NCI-H1436 treated with DMSO at 0.1 percent for 48 hours (cell line): Measurements from ENCODE around the gene TMEM30A.

Experiments
- DNase-seq: peaks from one replicate; lab custom pipeline; 2025; lab: John Stamatoyannopoulos, UW

TMEM30A gene

GRCh38 chr6:75215291-75215690 is 69.3 kb downstream of the TMEM30A start:
- no peak for DNase-seq

DNA sequence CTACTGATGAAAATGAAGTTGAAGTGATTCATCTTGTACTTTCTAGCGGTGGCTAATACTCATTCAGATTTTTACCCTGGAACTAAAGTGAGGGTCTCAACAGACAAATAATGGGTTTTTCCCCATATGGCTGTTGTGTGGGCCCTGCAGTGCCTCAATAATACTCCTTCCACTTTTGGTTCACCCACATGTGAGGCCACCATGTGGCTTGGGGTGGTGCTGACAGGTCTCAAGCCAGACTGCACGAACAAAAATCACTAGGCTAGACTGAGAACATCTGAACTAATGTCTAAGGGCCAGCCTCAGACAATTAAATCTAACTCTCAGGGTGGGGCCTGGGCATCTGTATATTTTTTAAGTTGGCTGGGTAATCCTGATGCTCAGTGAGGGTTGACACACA is 70.9 kb downstream of the TMEM30A start:
- no peak for DNase-seq

DNA sequence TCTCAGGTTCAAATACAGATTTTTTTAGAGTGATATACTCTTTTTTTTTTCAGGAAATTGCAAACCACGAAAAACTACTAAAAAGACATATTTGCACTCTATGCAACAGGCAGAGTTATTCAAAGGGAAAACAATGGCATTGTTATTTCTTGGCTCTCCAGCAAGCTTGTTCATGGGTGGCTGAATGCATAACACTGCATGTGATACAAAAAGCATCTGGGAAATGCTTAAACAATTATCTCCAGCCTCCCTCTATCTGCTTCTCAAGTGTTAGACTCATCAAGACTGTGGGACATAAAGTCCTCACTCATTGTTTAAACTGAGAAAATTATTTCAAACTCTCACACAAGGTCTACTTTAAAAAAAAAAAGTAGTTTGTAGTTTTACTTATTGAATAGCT is 71.5 kb downstream of the TMEM30A start:
- DNase-seq: no peak

DNA sequence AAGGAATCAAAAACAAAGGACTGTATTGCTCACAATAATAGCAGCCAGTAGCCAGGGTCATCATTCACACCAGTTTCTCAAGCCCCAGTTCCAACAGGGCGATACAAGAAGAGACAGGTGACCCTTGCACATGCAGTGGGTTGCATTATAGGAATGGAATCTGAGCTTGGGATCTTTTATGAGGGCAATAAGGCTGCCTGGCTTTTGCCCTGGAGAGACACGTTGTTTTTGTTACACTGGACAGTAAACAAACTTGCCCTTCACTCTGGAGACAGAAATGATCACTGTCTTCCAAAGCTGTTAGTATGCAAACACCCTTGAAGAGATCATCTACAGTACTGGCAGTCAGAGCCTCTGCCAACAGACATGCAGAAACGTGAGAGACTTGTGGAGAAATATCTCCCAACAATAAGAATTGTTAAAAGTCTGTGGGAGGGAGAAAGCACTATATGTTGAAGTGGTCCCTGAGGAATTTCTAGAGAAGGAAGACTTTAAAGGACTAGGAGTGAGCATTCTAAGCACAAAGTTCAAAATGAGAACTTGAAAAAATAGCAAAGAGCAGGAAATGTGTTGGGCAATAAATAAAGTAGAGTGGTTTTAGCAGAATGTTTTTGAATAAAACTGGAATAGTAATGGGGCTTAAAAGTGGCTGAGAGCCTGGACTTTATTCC is 72.5 kb downstream of the TMEM30A start:
- no peak for DNase-seq

- no peak for DNase-seq
These were observed 73.5 kb downstream of the TMEM30A start for GRCh38 chr6:75210885-75211739.

DNA sequence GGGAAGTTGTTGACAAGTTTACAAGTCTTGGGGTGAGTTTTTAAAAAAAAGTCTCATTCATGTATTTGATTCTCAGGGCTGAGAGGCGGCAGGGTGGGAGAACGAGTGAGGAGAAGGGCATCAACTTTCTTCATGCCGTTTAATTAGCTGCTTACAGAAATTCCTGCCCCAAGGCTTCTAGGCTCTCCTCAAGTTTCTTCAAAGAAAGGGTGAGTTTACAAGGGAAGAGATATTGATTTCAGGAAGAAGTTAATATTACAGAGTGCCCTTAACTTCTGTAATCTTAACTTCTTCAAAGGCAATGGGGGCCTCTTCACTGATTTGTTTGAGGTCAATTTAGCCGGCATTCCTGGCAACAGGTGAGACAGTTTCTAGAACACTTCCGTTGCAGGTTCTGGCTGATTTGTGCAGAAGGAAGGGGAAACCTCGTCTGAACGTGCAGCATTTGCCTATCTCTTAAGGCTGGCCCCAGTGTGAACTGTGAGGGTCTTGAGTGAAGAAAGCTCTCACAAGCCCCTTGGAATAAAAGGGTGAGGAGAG is 75.3 kb downstream of the TMEM30A start:
- no peak for DNase-seq

DNA sequence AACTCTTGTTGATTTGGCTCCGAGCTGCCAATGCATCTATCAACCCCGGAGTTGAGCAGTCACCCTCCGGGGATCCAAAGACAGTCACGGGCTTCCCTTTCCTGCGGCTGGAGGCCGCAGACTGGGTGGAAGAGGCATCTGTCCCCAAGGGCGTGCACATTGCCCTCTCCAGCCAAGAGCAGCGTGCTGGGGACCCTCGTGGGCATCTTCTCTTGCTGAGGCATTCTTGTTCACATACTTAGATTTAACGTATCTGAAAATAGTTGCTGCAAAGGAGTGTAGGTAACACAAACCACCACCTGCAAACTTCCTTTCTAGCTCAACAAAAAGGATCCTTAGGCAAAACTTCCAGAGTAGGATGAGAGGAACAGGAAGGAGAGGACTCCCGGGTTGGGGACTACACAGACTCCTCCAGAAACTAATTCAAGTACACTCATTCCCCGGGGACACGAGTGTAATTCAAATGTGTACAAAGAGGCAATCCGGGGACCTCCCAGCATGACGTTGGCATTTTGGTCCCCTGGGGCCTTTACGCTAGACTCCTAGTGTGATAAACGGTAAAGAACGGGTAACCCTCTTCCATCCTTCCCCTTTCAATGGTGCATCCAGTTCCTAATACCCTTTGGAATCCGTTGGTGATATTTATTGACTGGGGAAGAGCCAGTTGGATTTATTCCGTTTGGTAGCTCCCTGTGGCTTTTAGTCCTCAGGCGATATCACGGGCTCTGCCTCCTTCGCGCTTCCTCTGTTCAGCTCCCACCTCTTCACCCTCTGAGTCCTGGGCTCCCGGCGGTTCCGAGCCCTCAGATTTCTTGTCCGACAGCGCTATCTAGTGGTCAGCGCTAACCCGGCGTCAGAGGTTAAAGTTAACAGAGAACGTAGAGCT is 76.1 kb downstream of the TMEM30A start:
- no peak for DNase-seq

- DNase-seq: no peak
These were observed 77.8 kb downstream of the TMEM30A start for GRCh38 chr6:75206576-75207342.

DNA sequence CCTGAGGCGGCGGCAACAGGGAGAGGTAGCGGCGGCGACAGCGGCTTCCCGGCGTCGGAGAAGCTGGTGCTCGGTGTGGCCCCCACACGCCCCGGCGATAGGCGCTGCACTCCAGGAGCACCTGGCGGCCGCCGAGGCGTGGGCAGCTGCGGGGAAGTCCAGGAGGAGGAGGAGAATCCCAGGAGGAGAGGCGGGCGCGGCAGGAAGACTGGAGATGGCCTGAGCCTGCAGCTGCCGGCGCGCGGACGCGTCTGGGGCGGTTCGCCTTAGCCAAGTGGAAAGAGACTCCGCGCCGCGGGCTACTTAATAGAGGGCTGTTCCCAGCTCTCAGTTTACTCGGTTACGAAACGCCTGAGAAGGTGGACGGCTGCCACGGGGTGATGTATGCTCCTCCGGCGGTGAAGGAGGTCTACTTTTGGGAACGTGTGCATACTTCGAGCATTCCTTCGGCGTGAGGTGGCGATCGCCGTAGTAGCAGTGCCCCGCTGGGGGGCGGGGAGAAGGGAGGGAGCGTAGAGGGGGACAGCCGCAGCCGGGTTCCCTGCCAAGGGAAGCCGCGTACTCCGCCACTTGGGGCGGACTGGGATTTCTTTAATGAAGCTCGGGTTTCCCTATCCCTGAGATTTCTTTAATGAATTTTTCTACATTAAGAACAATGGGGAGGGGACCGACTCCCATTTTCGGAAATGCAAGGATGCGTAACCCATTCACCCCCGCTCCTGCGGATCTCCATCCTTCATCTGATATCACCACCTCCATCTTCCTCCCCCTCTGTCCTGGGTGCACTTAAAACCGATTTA is 78.6 kb downstream of the TMEM30A start, which contains the start of gene COL12A1:
COL12A1 (minus strand) TSS at position 278 of the 800 bp plus-strand sequence. CDS start 3,261 bp downstream, outside the sequence.
- no peak for DNase-seq

- no peak for DNase-seq
These were observed 79.4 kb downstream of the TMEM30A start for GRCh38 chr6:75204959-75205775.

- no peak for DNase-seq
These were observed 80.2 kb downstream of the TMEM30A start for GRCh38 chr6:75204217-75204958.

- DNase-seq: no peak
These were observed 80.9 kb downstream of the TMEM30A start for GRCh38 chr6:75203721-75204120.
